H7 (cell line): Measurements from ENCODE around the gene CAB39. TPM values are rescaled to one million over a fixed set of nuclear protein-coding genes. Genes with fewer than 3 reads are reported as not detected.

Experiments used
- DNase-seq: peaks from one replicate; pipeline ENCODE4 v3.0.0; 2012
- H3K27me3 ChIP-seq: 2 replicates; pipeline ENCODE4 v1.6.0; 2011; ENCODE audit warnings: mild to moderate bottlenecking, low read length; ENCODE audit not compliant: control insufficient read depth, insufficient read depth
- H3K36me3 ChIP-seq: replicated peaks from 2 replicates; pipeline ENCODE4 v1.5.1; 2011; ENCODE audit warnings: low read length; ENCODE audit not compliant: control insufficient read depth, insufficient read depth
- H3K4me3 ChIP-seq: 2 replicates; pipeline ENCODE4 v1.5.1; 2011; ENCODE audit warnings: low read depth, mild to moderate bottlenecking, control low read depth, low read length, moderate library complexity; ENCODE audit not compliant: insufficient read depth
- total RNA-seq: library from RNA; depleted of rRNA; stranded (reverse); fragments of >200 nt; shearing (Covaris generic); gene quantifications from 2 replicates; pipeline ENCODE4 v1.2.3, GENCODE V29; 2014; rRNA removed

The CAB39 gene
- total RNA-seq, result 39.3 and 47.7 TPM in 2 replicates

GRCh38 chr2:230712443-230713330 lies at the start of gene CAB39:
Gene CAB39, plus strand, starts transcription at chr2:230712842. Its CDS starts 47,160 bp downstream, at chr2:230760002.
- peak within 1 kb of the TSS; percentile 85 for H3K4me3 ChIP-seq
- H3K27me3 ChIP-seq, result no peaks in the 10 kb centered on the region
- no peaks in the 10 kb centered on the region for H3K36me3 ChIP-seq
- peak; percentile 96 for DNase-seq

DNA sequence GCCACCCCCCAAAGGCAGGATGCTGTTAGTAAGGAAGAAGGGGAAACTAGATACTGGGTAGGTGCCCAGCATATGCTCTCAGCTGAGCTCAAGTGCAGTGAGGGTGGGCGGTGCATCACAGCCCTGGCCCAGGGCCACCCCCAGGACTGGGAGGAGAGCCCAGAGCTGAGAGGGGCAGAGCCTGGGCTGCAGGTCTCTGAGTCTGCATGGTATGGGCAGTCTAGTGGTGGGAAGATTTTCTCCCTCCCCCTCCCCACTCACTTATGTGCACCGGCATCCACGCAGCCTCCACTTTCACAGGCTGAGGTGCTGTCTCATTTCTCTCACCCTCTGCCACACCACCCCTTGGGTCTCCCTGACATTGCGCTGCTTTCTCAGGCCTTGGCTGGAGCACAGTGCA lies 48.5 kb upstream of the CAB39 start:
- no peak for DNase-seq
- no peaks in the 10 kb centered on the region for H3K36me3 ChIP-seq

GRCh38 chr2:230664844-230665243 lies 47.8 kb upstream of the CAB39 start:
- Histone ChIP-seq H3K36me3 (no peaks in the 10 kb centered on the region), H3K4me3 (no peak overlapping the region), H3K27me3 (no peaks in the 10 kb centered on the region; the same call in 1 of the 2 replicates)
- no peak for DNase-seq

More for the DNA sequence above, 48.5 kb upstream of the CAB39 start:
- Histone ChIP-seq H3K27me3 (no peaks in the 10 kb centered on the region; the same call in 1 of the 2 replicates), H3K4me3 (no peak overlapping the region)

DNA sequence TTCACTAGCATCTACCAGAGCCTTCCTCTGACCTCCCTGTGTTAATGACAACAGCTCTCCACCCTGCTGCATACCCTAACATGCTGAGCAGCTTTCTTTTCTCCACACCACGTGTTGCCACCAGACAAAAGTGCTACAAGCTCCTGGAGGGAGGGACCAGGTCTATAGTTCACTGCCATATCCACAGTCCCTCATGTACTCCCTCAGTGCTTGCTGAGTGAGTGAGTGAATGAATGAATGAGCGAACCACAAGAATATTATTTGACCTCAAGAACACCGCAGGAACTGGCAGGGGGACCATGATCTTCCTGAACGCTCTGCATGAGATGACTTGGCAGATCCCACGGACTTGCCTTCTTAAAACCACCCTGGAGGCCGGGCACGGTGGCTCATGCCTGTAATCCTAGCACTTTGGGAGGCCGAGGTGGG lies 47.4 kb upstream of the CAB39 start:
- H3K4me3 ChIP-seq, result no peak overlapping the region
- H3K27me3 ChIP-seq, result no peaks in the 10 kb centered on the region; the same call in 1 of the 2 replicates
- H3K36me3 ChIP-seq, result no peaks in the 10 kb centered on the region
- no peak for DNase-seq

- Histone ChIP-seq H3K27me3 (no peaks in the 10 kb centered on the region; the same call in 1 of the 2 replicates), H3K4me3 (no peak overlapping the region), H3K36me3 (no peaks in the 10 kb centered on the region)
- DNase-seq, result no peak
These were observed 46.2 kb upstream of the CAB39 start for GRCh38 chr2:230666446-230666845.

DNA sequence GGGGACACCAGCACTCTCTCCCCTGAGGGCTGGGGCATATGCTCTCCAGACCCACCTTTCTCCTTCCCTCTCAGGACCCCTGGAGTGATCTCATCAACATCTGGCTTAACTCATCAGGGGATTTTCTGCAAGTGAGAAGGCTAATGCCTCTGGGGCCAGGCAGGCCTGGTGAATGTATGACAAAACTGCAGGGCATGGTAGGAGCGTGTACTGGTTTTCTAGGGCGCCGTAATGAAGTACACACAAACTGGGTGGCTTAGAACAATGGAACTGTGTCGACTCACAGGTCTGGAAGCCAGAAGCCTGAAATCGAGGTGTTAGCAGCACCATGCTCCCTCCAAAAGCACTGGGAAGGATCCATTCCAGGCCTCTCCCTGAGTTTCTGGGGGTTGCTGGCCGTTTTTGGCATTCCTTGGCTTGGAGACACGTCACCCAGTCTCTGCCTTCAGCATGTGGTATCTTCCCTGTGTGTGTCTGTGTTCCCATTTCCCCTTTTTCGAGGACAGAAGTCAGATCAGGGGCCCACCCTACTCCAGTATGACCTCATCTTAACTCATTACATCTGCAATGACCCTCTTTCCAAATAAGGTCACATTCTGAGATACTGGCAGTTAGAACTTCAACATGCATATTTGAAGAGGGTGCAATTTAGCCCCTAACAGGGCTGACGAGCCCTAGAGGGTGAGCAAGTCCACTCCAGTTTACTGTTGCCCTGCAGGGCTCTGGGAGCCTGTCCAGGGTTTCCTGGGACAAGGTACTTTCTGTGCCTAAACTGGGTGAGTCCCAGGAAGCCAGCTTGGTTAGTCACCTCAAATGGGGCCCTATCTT lies 45.5 kb upstream of the CAB39 start:
- peak; percentile 70 for DNase-seq
- Histone ChIP-seq H3K4me3 (no peak overlapping the region), H3K36me3 (no peaks in the 10 kb centered on the region), H3K27me3 (no peaks in the 10 kb centered on the region; the same call in 1 of the 2 replicates)

- DNase-seq, result no peak
- H3K36me3 ChIP-seq, result no peaks in the 10 kb centered on the region
These were observed 44.3 kb upstream of the CAB39 start for GRCh38 chr2:230668184-230668938.

DNA sequence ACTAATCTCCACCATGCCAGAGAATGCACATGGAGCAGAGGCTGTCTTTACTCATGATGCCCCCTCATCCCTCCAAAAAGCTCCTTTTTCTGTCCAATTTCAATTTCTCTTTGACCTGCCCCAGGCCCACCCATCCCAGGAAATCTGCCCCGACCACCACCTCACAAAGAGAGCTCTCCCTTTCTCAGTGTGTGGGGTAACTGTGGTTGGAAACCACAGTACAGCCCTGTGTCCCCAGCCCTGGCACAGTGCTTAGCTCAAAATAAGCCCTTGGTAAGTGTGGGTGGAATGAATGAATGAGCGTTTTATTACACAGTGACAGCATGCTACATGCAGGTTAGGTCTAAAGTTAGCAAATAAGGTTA lies 43.7 kb upstream of the CAB39 start:
- no peaks in the 10 kb centered on the region for H3K36me3 ChIP-seq
- no peak for DNase-seq
- no peak overlapping the region for H3K4me3 ChIP-seq
- no peaks in the 10 kb centered on the region; the same call in 1 of the 2 replicates for H3K27me3 ChIP-seq

More at GRCh38 chr2:230668184-230668938, 44.3 kb upstream of the CAB39 start:
- Histone ChIP-seq H3K4me3 (no peak overlapping the region), H3K27me3 (no peaks in the 10 kb centered on the region; the same call in 1 of the 2 replicates)

GRCh38 chr2:230669386-230669950 lies 43.2 kb upstream of the CAB39 start:
- no peaks in the 10 kb centered on the region for H3K36me3 ChIP-seq
- H3K4me3 ChIP-seq, result no peak overlapping the region
- no peaks in the 10 kb centered on the region; the same call in 1 of the 2 replicates for H3K27me3 ChIP-seq
- DNase-seq, result no peak

DNA sequence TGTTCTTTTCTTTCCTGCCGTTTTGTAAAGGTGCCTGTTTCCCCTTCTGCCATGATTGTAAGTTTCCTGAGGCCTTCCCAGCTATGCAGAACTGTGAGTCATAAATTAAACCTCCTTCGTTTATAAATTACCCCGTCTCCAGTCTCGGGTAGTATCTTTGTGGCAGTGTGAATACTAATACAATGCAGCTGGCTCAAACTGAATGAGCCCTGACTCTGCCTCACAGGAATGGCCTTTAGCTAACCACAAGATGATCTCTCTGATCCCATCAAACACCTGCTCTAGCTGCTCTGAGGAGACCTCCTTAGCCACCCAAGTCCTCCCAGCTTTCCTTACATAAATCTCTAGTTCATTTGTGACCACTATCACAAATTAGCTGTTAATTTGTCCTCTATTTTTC lies 41.5 kb upstream of the CAB39 start:
- DNase-seq, result no peak
- H3K4me3 ChIP-seq, result no peak overlapping the region

GRCh38 chr2:230672836-230673235 lies 39.8 kb upstream of the CAB39 start:
- Histone ChIP-seq H3K27me3 (no peaks in the 10 kb centered on the region), H3K4me3 (no peak overlapping the region), H3K36me3 (no peaks in the 10 kb centered on the region)
- DNase-seq, result no peak

More for the DNA sequence above, 41.5 kb upstream of the CAB39 start:
- Histone ChIP-seq H3K27me3 (no peaks in the 10 kb centered on the region), H3K36me3 (no peaks in the 10 kb centered on the region)

GRCh38 chr2:230674401-230674800 lies 38.2 kb upstream of the CAB39 start:
- no peak for DNase-seq
- no peaks in the 10 kb centered on the region for H3K27me3 ChIP-seq

DNA sequence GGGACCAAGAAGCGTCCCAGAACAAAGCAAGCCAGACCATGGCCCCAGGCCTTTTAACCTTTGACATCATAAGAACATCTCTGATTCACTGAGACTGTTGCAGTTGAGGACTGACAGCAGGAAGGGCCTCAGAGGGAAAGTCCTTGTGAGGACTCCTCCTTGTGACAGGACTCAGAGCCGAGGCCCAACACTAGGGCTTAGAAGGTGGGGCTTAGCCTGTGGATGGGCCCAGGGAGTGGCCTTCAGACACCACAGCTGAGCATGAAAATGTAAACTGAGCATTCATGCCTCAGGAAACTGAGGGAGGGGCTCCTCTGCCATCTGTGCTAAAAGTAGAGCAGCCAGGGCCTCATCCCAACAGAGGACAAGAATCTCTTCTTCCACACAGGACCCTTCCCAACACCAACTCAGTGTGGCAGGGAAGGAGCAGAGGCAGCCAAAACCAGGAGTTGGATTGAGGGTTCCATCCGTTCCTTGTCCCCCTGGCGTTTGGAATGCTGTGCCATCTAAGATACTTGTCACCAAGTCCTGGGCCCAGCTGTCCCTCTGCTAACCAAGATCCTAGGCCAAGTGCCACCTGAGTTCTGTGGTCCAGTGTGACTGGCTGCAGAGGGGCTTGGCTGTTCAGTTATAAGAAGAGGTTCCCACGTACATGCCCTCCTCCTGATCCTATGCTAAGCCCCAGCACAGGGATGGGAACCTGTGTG lies 37.5 kb upstream of the CAB39 start:
- DNase-seq, result peak; percentile 20
- Histone ChIP-seq H3K27me3 (no peaks in the 10 kb centered on the region), H3K36me3 (no peaks in the 10 kb centered on the region), H3K4me3 (no peak overlapping the region)

More at GRCh38 chr2:230674401-230674800, 38.2 kb upstream of the CAB39 start:
- Histone ChIP-seq H3K4me3 (no peak overlapping the region), H3K36me3 (no peaks in the 10 kb centered on the region)
